Mammary epithelial cell (primary cell): ENCODE data around the gene SEPTIN2.

Experiments
- CTCF ChIP-seq, 2 donors: IDR thresholded peaks in 1 of 2; conservative IDR thresholded peaks in 1 of 2; 2 replicates each; pipeline ENCODE4 v1.5.1; 2011 to 2012; ENCODE audit warnings: inconsistent platforms in 2 of 2, low read length in 2 of 2, mild to moderate bottlenecking in 2 of 2, control low read depth in 1 of 2, low read depth in 1 of 2; ENCODE audit not compliant: insufficient read depth in 1 of 2; ENCODE audit errors: extremely low read depth in 1 of 2
- EZH2 ChIP-seq: IDR thresholded peaks from 2 replicates; pipeline ENCODE4 v1.6.1; 2012; ENCODE audit warnings: low read length, inconsistent platforms, borderline replicate concordance

DNA sequence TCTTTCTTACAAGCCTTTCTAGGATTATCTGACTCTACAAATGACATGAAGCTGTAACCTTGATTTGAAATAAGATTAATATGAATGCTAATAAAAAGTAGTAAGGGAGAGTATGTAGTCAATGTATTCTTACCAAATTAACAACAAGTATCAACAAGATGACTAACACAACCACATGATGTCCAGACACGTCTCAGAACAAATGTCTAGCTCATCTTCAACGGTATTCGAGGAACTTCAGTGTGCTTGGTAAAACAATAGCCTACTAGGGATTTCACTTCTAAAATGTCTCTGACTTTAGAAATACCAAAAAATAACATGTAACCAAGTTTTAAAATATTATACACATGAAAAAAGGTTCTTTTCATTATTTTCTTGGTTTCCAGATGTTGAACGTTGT is 3.6 kb upstream of the SEPTIN2 start:
- TF ChIP-seq CTCF (conservative IDR thresholded peaks at IDR 0.05 in 1 of 2, IDR thresholded peaks at IDR 0.05 in 1 of 2; ENCODE audit: extremely low read depth in 1 of 2, insufficient read depth in 1 of 2, low read depth in 1 of 2, low read length in 2 of 2): no peak
- no peak for TF ChIP-seq EZH2
